Measurements from ENCODE around the gene STARD13.

- TF ChIP-seq CTCF (IDR thresholded peaks at IDR 0.05) (no peak), EP300 (IDR thresholded peaks at IDR 0.05) (peak in 1 of 4 donors; percentile 25), POLR2A (IDR thresholded peaks at IDR 0.05) (no peak), POLR2AphosphoS5 (IDR thresholded peaks at IDR 0.05) (no peak)
These were observed 44.9 kb upstream of the STARD13 start for GRCh38 chr13:33330483-33330882.
